HepG2 (cell line): ENCODE measurements around the gene SSBP1. TPM values are rescaled to one million over a fixed set of nuclear protein-coding genes. Genes with fewer than 3 reads are reported as not detected.

Experiments
- BCL6 ChIP-seq: IDR thresholded peaks from 2 replicates; pipeline ENCODE4 v1.6.1; 2016; ENCODE audit warnings: missing genetic modification reagents, missing compliant biosample characterization
- CCAR2 ChIP-seq: fragments of 200-400 bp; formaldehyde crosslinking; optimal IDR thresholded peaks from 2 replicates; pipeline ENCODE3; 2018; ENCODE audit warnings: low read depth, mild to moderate bottlenecking, low read length, moderate library complexity
- HCFC1 ChIP-seq: fragments of 150-350 bp; IDR thresholded peaks from 2 replicates; pipeline ENCODE4 v1.6.1; 2014; ENCODE audit warnings: low read depth, low read length
- MATR3 ChIP-seq: sonication (generic); formaldehyde crosslinking; IDR thresholded peaks from 2 replicates; pipeline ENCODE4 v1.4.0; 2020; ENCODE audit warnings: missing genetic modification reagents
- MZF1 ChIP-seq: sonication (generic); formaldehyde crosslinking; IDR thresholded peaks from 2 replicates; pipeline ENCODE4 v1.8.1; 2023; ENCODE audit warnings: mild to moderate bottlenecking, missing genetic modification reagents, borderline replicate concordance
- NCOA5 ChIP-seq: sonication (generic); formaldehyde crosslinking; IDR thresholded peaks from 2 replicates; pipeline ENCODE4 v1.4.0; 2020; ENCODE audit warnings: missing genetic modification reagents
- RXRA ChIP-seq: sonication (generic); formaldehyde crosslinking; IDR thresholded peaks from 2 replicates; pipeline ENCODE4 v1.5.1; 2020; ENCODE audit warnings: missing genetic modification reagents
- SP140L ChIP-seq: sonication (generic); formaldehyde crosslinking; IDR thresholded peaks from 2 replicates; pipeline ENCODE4 v1.4.0; 2020; ENCODE audit warnings: missing genetic modification reagents, borderline replicate concordance
- ZFP37 ChIP-seq: sonication (generic); formaldehyde crosslinking; IDR thresholded peaks from 2 replicates; pipeline ENCODE4 v1.4.0; 2020; ENCODE audit warnings: missing genetic modification reagents, borderline replicate concordance
- ZNF121 ChIP-seq: sonication (generic); formaldehyde crosslinking; IDR thresholded peaks from 2 replicates; pipeline ENCODE4 v1.5.0; 2020; ENCODE audit warnings: mild to moderate bottlenecking, missing genetic modification reagents
- ZNF432 ChIP-seq: sonication (generic); formaldehyde crosslinking; IDR thresholded peaks from 2 replicates; pipeline ENCODE4 v1.5.0; 2020; ENCODE audit warnings: missing genetic modification reagents, mild to moderate bottlenecking, borderline replicate concordance
- ZNF614 ChIP-seq: IDR thresholded peaks from 2 replicates; pipeline ENCODE4 v1.6.1; 2018; ENCODE audit warnings: missing biosample characterization, missing genetic modification reagents, inconsistent platforms, borderline replicate concordance
- ZNF672 ChIP-seq: sonication (generic); formaldehyde crosslinking; IDR thresholded peaks from 2 replicates; pipeline ENCODE4 v1.8.1; 2022; ENCODE audit warnings: missing genetic modification reagents
- ZNF713 ChIP-seq: sonication (generic); formaldehyde crosslinking; IDR thresholded peaks from 2 replicates; pipeline ENCODE4 v1.4.0; 2020; ENCODE audit warnings: mild to moderate bottlenecking, missing genetic modification reagents
- ZNF724P ChIP-seq: sonication (generic); formaldehyde crosslinking; IDR thresholded peaks from 2 replicates; pipeline ENCODE4 v1.8.0; 2022; ENCODE audit warnings: missing genetic modification reagents, borderline replicate concordance
- polyA plus RNA-seq, 8 experiments: library from polyadenylated mRNA; depleted of rRNA in 3 of 8; stranded (reverse) in 7 of 8; unstranded in 1 of 8; fragments of >200 nt; fragmentation: Illumina TruSeq in 4 of 8; extraction: Trizol in 4 of 8; gene quantifications; 2 replicates each; pipeline versions ENCODE4 v1.2.1 to v1.2.3, GENCODE V29; 2011 to 2016; ENCODE audit warnings: low read depth in 4 of 8, missing spikeins in 1 of 8, mixed read lengths in 1 of 8; ENCODE audit not compliant: insufficient read depth in 1 of 8
- total RNA-seq, 5 experiments: library from RNA; depleted of rRNA; stranded (reverse); fragments of >200 nt; fragmentation: Illumina TruSeq; extraction: Trizol; gene quantifications; 2 replicates each; pipeline ENCODE4 v1.2.3, GENCODE V29; 2016; ENCODE audit warnings: low read depth in 1 of 5
- TF ChIP-seq, protein P1 (sequence below): sonication (generic); formaldehyde crosslinking; IDR thresholded peaks from 2 replicates; pipeline ENCODE4 v1.9.0; 2021; ENCODE audit warnings: missing genetic modification reagents, borderline replicate concordance
- TF ChIP-seq, protein P2 (sequence below), 2 experiments: sonication (generic) in 1 of 2; formaldehyde crosslinking in 1 of 2; IDR thresholded peaks; 2 replicates each; pipeline versions ENCODE4 v1.5.1 to v1.6.1; 2011 to 2020; ENCODE audit warnings: borderline replicate concordance in 1 of 2, low read depth in 1 of 2, low read length in 1 of 2, mild to moderate bottlenecking in 1 of 2, missing genetic modification reagents in 1 of 2, moderate library complexity in 1 of 2
- TF ChIP-seq, protein P3 (sequence below): sonication (generic); formaldehyde crosslinking; IDR thresholded peaks from 2 replicates; pipeline ENCODE4 v1.5.0; 2020; ENCODE audit warnings: missing genetic modification reagents, mild to moderate bottlenecking, borderline replicate concordance
- TF ChIP-seq, protein P4 (sequence below): sonication (generic); formaldehyde crosslinking; conservative IDR thresholded peaks from 2 replicates; pipeline ENCODE4 v1.4.0; 2020; ENCODE audit warnings: missing genetic modification reagents
- TF ChIP-seq, protein P5 (sequence below): sonication (generic); formaldehyde crosslinking; IDR thresholded peaks from 2 replicates; pipeline ENCODE4 v1.5.1; 2020; ENCODE audit warnings: missing genetic modification reagents, mild to moderate bottlenecking, borderline replicate concordance

Gene SSBP1
- total and polyA plus RNA-seq, 2 of the 13 experiments (the other 11 are each of a cell fraction or from before 2014, with no cell fraction given) = 64.4 to 254 TPM

DNA sequence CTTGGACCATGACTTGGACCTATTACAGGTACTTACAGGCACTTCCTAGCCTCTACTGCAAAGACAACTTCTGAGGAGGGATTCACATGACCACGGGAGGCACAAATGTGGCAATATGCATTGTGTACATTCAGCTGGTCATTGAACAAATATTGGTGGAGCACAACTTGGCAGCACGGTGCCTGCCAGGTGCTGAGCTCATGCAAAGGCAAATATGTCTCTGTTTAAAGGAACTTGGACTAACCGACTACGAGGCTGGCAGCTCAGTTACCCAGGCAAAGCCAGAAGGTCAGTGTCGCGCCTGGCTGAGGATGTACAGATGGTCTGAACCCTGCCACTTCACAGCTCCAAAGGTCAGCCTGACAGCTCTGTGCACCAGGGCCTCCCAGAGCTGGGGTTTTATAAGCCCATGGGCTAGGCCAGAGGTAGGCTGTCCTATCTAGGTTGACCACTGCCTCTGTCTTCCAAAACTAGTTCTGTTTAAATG, 42.3 kb upstream of the SSBP1 start (continued):
- TF ChIP-seq, protein P1, sequence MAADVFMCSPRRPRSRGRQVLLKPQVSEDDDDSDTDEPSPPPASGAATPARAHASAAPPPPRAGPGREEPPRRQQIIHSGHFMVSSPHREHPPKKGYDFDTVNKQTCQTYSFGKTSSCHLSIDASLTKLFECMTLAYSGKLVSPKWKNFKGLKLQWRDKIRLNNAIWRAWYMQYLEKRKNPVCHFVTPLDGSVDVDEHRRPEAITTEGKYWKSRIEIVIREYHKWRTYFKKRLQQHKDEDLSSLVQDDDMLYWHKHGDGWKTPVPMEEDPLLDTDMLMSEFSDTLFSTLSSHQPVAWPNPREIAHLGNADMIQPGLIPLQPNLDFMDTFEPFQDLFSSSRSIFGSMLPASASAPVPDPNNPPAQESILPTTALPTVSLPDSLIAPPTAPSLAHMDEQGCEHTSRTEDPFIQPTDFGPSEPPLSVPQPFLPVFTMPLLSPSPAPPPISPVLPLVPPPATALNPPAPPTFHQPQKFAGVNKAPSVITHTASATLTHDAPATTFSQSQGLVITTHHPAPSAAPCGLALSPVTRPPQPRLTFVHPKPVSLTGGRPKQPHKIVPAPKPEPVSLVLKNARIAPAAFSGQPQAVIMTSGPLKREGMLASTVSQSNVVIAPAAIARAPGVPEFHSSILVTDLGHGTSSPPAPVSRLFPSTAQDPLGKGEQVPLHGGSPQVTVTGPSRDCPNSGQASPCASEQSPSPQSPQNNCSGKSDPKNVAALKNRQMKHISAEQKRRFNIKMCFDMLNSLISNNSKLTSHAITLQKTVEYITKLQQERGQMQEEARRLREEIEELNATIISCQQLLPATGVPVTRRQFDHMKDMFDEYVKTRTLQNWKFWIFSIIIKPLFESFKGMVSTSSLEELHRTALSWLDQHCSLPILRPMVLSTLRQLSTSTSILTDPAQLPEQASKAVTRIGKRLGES = no peak
- TF ChIP-seq ZNF724P (CRISPR knock-in tag) (no peak), ZNF121 (CRISPR knock-in tag) (no peak), ZNF713 (CRISPR knock-in tag) (no peak), ZFP37 (CRISPR knock-in tag) (no peak), MATR3 (CRISPR knock-in tag) (no peak), SP140L (CRISPR knock-in tag) (no peak), MZF1 (CRISPR knock-in tag) (no peak), ZNF614 (CRISPR knock-in tag) (peak; percentile 39; the same call in 1 of the 2 replicates), CCAR2 (no peak), ZNF432 (CRISPR knock-in tag) (no peak), HCFC1 (no peak), BCL6 (CRISPR knock-in tag) (peak; percentile 73), NCOA5 (CRISPR knock-in tag) (no peak), RXRA (CRISPR knock-in tag) (peak; percentile 78; the same call in 1 of the 2 replicates), ZNF672 (no peak)
- TF ChIP-seq, protein P2, sequence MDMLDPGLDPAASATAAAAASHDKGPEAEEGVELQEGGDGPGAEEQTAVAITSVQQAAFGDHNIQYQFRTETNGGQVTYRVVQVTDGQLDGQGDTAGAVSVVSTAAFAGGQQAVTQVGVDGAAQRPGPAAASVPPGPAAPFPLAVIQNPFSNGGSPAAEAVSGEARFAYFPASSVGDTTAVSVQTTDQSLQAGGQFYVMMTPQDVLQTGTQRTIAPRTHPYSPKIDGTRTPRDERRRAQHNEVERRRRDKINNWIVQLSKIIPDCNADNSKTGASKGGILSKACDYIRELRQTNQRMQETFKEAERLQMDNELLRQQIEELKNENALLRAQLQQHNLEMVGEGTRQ (IDR thresholded peaks at IDR 0.05; ENCODE audit: low read depth, low read length) = 0 out of 2 replicates have a peak, but pooled peaks have one; percentile 21
- TF ChIP-seq, protein P2 (CRISPR knock-in tag; IDR thresholded peaks at IDR 0.05; ENCODE audit: borderline replicate concordance) = no peak
- TF ChIP-seq, protein P3, sequence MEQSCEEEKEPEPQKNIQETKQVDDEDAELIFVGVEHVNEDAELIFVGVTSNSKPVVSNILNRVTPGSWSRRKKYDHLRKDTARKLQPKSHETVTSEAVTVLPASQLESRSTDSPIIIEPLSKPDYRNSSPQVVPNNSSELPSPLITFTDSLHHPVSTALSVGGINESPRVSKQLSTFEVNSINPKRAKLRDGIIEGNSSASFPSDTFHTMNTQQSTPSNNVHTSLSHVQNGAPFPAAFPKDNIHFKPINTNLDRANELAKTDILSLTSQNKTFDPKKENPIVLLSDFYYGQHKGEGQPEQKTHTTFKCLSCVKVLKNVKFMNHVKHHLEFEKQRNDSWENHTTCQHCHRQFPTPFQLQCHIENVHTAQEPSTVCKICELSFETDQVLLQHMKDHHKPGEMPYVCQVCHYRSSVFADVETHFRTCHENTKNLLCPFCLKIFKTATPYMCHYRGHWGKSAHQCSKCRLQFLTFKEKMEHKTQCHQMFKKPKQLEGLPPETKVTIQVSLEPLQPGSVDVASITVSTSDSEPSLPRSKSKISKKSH (CRISPR knock-in tag) = no peak
- TF ChIP-seq, protein P4, sequence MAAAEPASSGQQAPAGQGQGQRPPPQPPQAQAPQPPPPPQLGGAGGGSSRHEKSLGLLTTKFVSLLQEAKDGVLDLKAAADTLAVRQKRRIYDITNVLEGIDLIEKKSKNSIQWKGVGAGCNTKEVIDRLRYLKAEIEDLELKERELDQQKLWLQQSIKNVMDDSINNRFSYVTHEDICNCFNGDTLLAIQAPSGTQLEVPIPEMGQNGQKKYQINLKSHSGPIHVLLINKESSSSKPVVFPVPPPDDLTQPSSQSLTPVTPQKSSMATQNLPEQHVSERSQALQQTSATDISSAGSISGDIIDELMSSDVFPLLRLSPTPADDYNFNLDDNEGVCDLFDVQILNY (CRISPR knock-in tag) = no peak
- TF ChIP-seq, protein P5, sequence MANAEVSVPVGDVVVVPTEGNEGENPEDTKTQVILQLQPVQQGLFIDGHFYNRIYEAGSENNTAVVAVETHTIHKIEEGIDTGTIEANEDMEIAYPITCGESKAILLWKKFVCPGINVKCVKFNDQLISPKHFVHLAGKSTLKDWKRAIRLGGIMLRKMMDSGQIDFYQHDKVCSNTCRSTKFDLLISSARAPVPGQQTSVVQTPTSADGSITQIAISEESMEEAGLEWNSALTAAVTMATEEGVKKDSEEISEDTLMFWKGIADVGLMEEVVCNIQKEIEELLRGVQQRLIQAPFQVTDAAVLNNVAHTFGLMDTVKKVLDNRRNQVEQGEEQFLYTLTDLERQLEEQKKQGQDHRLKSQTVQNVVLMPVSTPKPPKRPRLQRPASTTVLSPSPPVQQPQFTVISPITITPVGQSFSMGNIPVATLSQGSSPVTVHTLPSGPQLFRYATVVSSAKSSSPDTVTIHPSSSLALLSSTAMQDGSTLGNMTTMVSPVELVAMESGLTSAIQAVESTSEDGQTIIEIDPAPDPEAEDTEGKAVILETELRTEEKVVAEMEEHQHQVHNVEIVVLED (CRISPR knock-in tag) = no peak
